ENCODE data around the gene PCDH8.

The PCDH8 gene

DNA sequence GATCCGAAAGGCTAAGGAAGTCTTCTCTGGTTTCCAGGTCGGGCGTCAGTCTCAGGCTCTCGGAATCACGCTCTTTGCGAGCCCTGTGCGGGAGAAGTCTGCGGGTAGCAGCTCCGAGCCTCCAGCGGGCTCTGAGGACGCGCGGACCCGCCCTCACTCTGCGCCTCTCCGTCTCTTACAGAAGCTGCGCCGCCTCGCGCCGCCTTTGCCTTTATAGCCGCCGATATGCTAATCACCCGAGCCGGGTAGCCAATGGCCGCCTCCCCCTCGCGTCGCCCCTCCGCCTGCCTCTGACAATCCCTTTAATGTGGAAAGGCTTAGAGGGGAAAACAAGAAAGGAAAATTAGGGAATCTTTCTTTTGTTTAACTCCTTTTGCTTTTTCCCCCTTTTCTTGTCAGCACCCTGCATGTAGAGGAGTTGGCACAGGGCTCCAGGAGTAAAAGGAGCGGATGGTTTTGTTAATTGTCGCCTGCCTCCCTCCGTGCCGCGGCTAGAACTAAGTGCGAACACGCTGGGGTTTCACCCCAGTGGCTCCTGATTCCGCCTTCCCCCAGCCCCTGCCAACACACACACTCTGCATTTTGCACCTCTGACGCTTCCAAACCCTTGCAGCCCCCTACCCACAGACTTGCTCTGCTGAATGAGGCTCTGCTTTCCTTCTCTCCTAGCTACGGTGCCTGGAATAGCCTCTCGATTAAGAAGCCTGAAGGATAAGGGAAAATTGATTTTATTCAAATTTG is at the start of gene PCDH8:
Gene PCDH8, minus strand, starts transcription at position 186 of the 741 bp plus-strand sequence. CDS start 204 bp downstream, outside the sequence.
- peak in 48 of 56 donors; percentile 8 to 84 (median 52) for DNase-seq

- peak in 6 of 56 donors; percentile 4 to 24 (median 8) for DNase-seq
Measured at GRCh38 chr13:52896827-52897659, 48.6 kb upstream of the PCDH8 start.

DNA sequence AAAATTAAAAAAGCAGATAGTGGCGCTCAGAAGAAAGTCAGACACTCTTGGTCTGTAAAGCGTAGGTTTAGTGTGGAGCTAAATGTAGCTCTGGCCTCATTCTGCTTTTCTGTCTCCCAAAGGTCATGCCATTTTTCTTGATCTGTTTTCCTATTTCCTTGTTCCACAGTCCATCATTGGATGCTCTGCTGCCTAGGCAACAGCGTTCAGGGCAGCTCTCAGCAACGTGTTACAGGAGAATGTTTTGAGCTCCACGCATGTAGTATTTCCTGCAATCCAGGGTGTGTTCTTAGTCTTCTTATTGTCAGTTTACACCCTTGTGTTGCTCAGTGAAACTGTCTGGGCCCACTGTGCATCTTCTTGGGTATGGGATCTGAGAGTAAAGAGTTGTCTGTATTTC is 46.0 kb upstream of the PCDH8 start:
- DNase-seq: no peak

DNA sequence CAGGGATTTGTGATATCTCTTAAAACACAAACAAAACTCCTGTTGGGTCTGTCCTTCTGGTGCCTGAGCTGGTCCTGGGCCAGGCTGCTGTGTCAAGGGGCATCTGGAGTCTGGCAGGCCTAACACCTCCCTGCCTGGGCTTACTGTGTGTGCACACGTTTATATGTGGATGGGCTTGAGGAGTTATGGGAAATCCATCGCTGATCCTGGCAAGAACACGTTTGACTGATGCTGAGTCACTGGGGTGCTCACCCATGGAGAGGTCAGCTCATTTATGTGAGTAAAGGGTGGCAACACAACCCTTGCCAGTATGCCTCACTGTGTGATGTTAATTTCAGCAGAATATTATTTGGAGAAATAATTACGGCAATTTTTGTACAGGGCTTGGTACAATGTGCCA is 44.5 kb upstream of the PCDH8 start:
- DNase-seq: no peak

DNA sequence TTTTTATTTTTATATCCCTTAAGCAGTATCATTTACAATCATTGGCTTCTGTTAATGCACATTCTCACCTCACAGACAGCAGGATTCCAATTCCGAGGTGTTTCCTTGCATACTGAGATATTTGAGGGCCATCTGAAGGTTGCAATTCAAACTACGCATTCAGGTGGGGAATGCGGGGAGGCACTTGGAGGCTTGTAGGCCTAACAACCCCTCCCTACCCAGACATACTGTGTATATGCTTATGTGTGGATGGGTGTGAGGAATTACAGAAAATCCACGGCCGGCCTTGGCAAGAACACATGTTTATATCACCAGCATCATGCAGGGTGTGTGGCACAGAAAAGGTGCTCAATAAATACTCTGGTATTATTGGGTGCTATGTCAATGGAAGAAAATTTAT is 43.3 kb upstream of the PCDH8 start:
- DNase-seq: no peak

- no peak for DNase-seq
Measured at GRCh38 chr13:52887165-52887564, 38.7 kb upstream of the PCDH8 start.

DNA sequence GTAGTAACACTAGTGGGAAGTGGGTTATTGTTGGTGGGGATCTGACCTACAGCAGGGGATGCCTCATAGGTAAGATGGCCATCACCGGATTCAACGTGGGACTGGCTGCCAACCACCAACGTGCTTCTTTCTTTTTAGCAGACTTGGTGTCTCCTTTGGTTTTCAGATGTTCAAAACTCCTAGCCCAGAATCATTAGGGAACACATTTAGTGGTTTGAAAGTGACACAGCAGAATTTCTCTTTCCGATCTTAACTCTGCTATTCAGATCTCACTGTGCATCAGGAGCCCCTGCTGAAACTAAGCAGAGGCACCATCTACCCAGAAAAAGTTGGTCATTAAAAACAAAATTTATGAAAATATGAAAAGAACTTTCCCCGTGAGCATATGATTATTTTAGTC is 36.7 kb upstream of the PCDH8 start:
- DNase-seq: no peak

- no peak for DNase-seq
Measured at GRCh38 chr13:52884429-52885010, 36.1 kb upstream of the PCDH8 start.

- DNase-seq: no peak
Measured at GRCh38 chr13:52882785-52883184, 34.3 kb upstream of the PCDH8 start.

DNA sequence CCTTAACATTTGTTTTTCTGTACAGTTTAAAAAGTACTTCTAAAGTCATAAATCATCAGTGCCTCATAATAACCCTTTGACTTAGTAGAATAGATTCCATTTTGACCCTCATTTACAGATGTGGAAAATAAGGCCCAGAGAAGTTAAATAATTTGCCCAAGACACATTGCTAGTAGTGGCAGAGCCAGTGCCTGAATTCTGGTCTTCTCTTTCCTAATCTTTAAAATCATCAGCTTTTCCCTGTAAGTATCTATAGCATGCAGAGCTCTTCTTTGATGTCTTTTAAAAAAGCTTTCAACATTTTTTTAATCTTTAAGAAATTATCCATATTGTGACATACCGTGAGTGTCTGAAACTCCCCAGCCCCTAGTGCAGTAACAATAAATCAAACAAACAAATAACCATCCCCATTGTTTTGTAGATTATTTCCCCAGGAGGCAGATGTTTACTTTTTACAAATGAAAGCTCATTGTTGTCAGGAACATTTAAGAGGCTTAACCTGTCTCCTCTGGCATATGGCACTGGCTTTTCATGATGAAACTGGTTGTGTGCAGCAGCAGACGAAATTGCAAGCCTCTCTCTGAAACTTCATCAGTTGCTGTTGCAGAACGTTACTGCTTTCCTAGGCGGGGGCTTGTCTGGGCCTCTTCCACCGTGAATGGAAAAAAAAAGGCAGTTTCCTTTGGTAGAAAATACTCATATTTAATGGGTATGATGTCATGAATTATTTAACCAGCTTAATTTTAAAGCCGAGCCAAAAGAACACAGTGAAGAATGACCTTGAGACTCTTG is 31.7 kb upstream of the PCDH8 start:
- DNase-seq: no peak

DNA sequence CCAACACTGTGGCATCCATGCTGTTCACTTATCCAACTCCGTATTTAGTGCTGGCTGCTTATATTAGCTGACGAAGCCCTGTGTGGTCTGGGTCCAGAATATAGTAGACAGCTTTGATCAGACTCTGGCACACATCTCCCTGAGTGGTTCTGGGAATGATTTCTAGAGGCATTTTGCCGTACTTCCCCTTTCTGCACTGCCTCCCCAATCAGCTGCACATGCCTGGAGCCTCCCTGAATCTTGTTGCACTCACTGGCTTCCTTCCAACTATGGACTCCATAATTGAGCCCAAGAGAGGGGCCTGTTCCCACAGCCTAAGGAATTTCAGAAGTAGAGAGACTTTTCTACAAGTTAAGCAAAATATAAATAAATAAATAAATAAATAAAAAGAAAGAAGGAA is 30.4 kb upstream of the PCDH8 start:
- DNase-seq: no peak

DNA sequence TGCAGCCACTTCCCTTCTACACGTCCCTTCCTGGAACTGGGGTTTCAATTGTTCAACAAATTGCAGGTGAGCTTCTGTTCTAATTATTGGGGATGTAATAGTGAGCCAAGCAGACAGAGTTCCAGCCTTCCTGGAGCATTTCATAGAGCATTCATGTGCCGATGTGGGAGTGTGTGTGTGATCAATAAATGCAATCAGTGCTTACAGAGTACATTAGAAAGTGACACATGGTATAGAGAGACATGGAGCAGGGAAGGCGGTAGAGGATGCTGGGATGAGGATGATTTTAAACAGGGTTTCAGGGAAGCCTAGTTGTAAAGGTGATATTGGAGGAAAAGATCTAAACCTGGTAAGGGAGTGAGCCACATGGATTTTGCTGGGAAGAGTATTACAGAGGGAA is 21.7 kb upstream of the PCDH8 start:
- DNase-seq: no peak

- no peak for DNase-seq
Measured at GRCh38 chr13:52869621-52870020, 21.2 kb upstream of the PCDH8 start.

GRCh38 chr13:52869050-52869449 is 20.6 kb upstream of the PCDH8 start:
- DNase-seq: no peak

GRCh38 chr13:52868190-52868589 is 19.8 kb upstream of the PCDH8 start:
- DNase-seq: peak in 1 of 56 donors; percentile 14

DNA sequence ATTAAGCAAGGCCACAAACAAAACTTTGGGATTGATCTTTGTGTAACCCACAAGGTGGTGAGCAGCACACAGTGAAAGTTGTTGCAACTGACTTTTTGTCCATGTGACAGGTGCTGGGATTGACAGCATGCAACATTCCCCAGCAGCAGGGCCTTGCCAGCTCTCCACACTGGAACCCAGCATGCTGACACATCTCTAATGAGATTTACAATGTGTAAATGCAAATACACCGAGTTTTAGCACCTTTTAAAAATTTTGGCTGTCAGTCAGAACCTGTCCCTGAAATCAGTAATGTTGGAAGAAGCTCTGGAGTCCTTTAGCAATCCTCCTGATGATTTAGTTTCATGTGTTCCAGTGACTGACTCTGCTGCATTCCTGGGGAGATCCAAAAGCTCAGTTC is 16.5 kb upstream of the PCDH8 start:
- no peak for DNase-seq

GRCh38 chr13:52862358-52863206 is 14.1 kb upstream of the PCDH8 start:
- DNase-seq: peak in 3 of 56 donors; percentile 5 to 14 (median 11)

GRCh38 chr13:52852444-52852843 is 4.0 kb upstream of the PCDH8 start:
- DNase-seq: no peak

GRCh38 chr13:52851137-52851962 is 2.9 kb upstream of the PCDH8 start:
- DNase-seq: peak in 24 of 56 donors; percentile 4 to 73 (median 39)
